HEK293 (cell line): ENCODE results near the gene CLMN.

ENCODE experiments used
- CTCF ChIA-PET: fragments of 350-600 bp; formaldehyde crosslinking; extraction: SDS; loops from one replicate; lab custom pipeline; 2021; ENCODE audit warnings: antibody characterized with exemption; lab: Yijun Ruan, JAX
- POLR2A ChIA-PET: fragments of 300-600 bp; formaldehyde crosslinking; extraction: SDS; loops from one replicate; lab custom pipeline; 2020; ENCODE audit warnings: antibody characterized with exemption, inconsistent platforms; lab: Yijun Ruan, JAX
- H3K27ac ChIP-seq: fragments of 200-500 bp; sonication (Bioruptor generic); 2 replicates; pipeline ENCODE4 v1.5.1; 2014; ENCODE audit warnings: low read depth, low read length, control low read depth, inconsistent platforms; ENCODE audit errors: extremely low read depth
- H3K36me3 ChIP-seq, 2 experiments: fragments of 200-500 bp in 1 of 2; sonication (Bioruptor generic) in 1 of 2; 1 replicate in 1 of 2; 2 replicates in 1 of 2; pipeline ENCODE4 v1.5.1; 2014 to 2017; ENCODE audit warnings: inconsistent platforms in 2 of 2, low read length in 2 of 2; ENCODE audit not compliant: control insufficient read depth in 2 of 2, insufficient read depth in 1 of 2
- H3K4me1 ChIP-seq: fragments of 200-500 bp; sonication (Bioruptor generic); 2 replicates; pipeline ENCODE4 v1.5.1; 2014; ENCODE audit warnings: mild to moderate bottlenecking, low read length, inconsistent platforms; ENCODE audit not compliant: control insufficient read depth, insufficient read depth
- H3K4me3 ChIP-seq: 2 replicates; pipeline ENCODE4 v1.5.1; 2011; ENCODE audit warnings: low read depth, mild to moderate bottlenecking, control low read depth, low read length, moderate library complexity
- H3K9me3 ChIP-seq: fragments of 200-500 bp; sonication (Bioruptor generic); 2 replicates; pipeline ENCODE4 v1.5.1; 2014; ENCODE audit warnings: low read depth, low read length, inconsistent platforms; ENCODE audit not compliant: control insufficient read depth, insufficient read depth
- EGR2 ChIP-seq: fragments of 450-650 bp; formaldehyde crosslinking; IDR thresholded peaks from 2 replicates; pipeline ENCODE4 v1.5.1; 2016; ENCODE audit warnings: low read depth, missing biosample characterization, missing genetic modification characterization
- GLI2 ChIP-seq: fragments of 450-650 bp; formaldehyde crosslinking; IDR thresholded peaks from 2 replicates; pipeline ENCODE4; 2017; ENCODE audit warnings: missing biosample characterization, missing genetic modification characterization, low read depth, borderline replicate concordance
- GLIS1 ChIP-seq: fragments of 450-650 bp; formaldehyde crosslinking; IDR thresholded peaks from 2 replicates; pipeline ENCODE4 v1.5.1; 2016; ENCODE audit warnings: missing biosample characterization, missing genetic modification characterization
- MEIS1 ChIP-seq: sonication (generic); formaldehyde crosslinking; IDR thresholded peaks from 2 replicates; pipeline ENCODE4 v1.8.1; 2022; ENCODE audit warnings: missing genetic modification reagents, mild to moderate bottlenecking, borderline replicate concordance
- TCF7L2 ChIP-seq: IDR thresholded peaks from 2 replicates; pipeline ENCODE4 v1.6.1; 2011; ENCODE audit warnings: low read depth, mild to moderate bottlenecking, inconsistent platforms, low read length, moderate library complexity, borderline replicate concordance
- ZBTB48 ChIP-seq: fragments of 450-650 bp; formaldehyde crosslinking; IDR thresholded peaks from 2 replicates; pipeline ENCODE4 v1.5.1; 2016; ENCODE audit warnings: missing biosample characterization, missing genetic modification characterization
- ZBTB7A ChIP-seq: fragments of 450-650 bp; formaldehyde crosslinking; IDR thresholded peaks from 2 replicates; pipeline ENCODE4 v1.5.1; 2016; ENCODE audit warnings: low read depth, missing biosample characterization, missing genetic modification characterization
- ZFHX2 ChIP-seq: fragments of 450-650 bp; formaldehyde crosslinking; conservative IDR thresholded peaks from 2 replicates; pipeline ENCODE4 v1.5.1; 2016; ENCODE audit warnings: missing biosample characterization, missing genetic modification characterization
- ZFP37 ChIP-seq: fragments of 450-650 bp; formaldehyde crosslinking; IDR thresholded peaks from 2 replicates; pipeline ENCODE4 v1.5.1; 2016; ENCODE audit warnings: missing biosample characterization, missing genetic modification characterization
- ZIC2 ChIP-seq: fragments of 450-650 bp; formaldehyde crosslinking; IDR thresholded peaks from 2 replicates; pipeline ENCODE4 v1.5.1; 2016; ENCODE audit warnings: missing biosample characterization, missing genetic modification characterization
- ZNF138 ChIP-seq: fragments of 450-650 bp; formaldehyde crosslinking; IDR thresholded peaks from 2 replicates; pipeline ENCODE4 v1.5.1; 2016; ENCODE audit warnings: missing biosample characterization, missing genetic modification characterization, borderline replicate concordance
- ZNF146 ChIP-seq: fragments of 450-650 bp; formaldehyde crosslinking; IDR thresholded peaks from 2 replicates; pipeline ENCODE4 v1.5.1; 2016; ENCODE audit warnings: missing biosample characterization, missing genetic modification characterization
- ZNF214 ChIP-seq: fragments of 450-650 bp; formaldehyde crosslinking; IDR thresholded peaks from 2 replicates; pipeline ENCODE4 v1.5.1; 2017; ENCODE audit warnings: missing biosample characterization, mild to moderate bottlenecking, missing genetic modification characterization, borderline replicate concordance
- ZNF624 ChIP-seq: fragments of 450-650 bp; formaldehyde crosslinking; IDR thresholded peaks from 2 replicates; pipeline ENCODE4 v1.5.1; 2017; ENCODE audit warnings: missing biosample characterization, missing genetic modification characterization
- ZNF747 ChIP-seq: fragments of 450-650 bp; formaldehyde crosslinking; IDR thresholded peaks from 2 replicates; pipeline ENCODE4 v1.5.1; 2016; ENCODE audit warnings: missing biosample characterization, missing genetic modification characterization
- TF ChIP-seq, protein P1 (sequence below): fragments of 450-650 bp; formaldehyde crosslinking; IDR thresholded peaks from 2 replicates; pipeline ENCODE4 v1.5.1; 2017; ENCODE audit warnings: missing biosample characterization, missing genetic modification characterization
- TF ChIP-seq, protein P2 (sequence below): fragments of 450-650 bp; formaldehyde crosslinking; IDR thresholded peaks from 2 replicates; pipeline ENCODE4 v1.5.1; 2016; ENCODE audit warnings: missing biosample characterization, missing genetic modification characterization
- TF ChIP-seq, protein P3 (sequence below): fragments of 450-650 bp; formaldehyde crosslinking; IDR thresholded peaks from 2 replicates; pipeline ENCODE4 v1.5.1; 2016; ENCODE audit warnings: missing biosample characterization, missing genetic modification characterization
- TF ChIP-seq, protein P4 (sequence below): fragments of 450-650 bp; formaldehyde crosslinking; IDR thresholded peaks from 2 replicates; pipeline ENCODE4 v1.5.1; 2016; ENCODE audit warnings: missing biosample characterization, missing genetic modification characterization
- TF ChIP-seq, protein P5 (sequence below): fragments of 450-650 bp; formaldehyde crosslinking; IDR thresholded peaks from 2 replicates; pipeline ENCODE4 v1.5.1; 2016; ENCODE audit warnings: missing biosample characterization, missing genetic modification characterization
- TF ChIP-seq, protein P6 (sequence below): fragments of 450-650 bp; formaldehyde crosslinking; IDR thresholded peaks from 2 replicates; pipeline ENCODE4 v1.5.1; 2016; ENCODE audit warnings: missing biosample characterization, missing genetic modification characterization
- TF ChIP-seq, protein P7 (sequence below): fragments of 450-650 bp; formaldehyde crosslinking; IDR thresholded peaks from 2 replicates; pipeline ENCODE4 v1.5.1; 2016; ENCODE audit warnings: missing biosample characterization, missing genetic modification characterization, low read depth

Gene CLMN

DNA sequence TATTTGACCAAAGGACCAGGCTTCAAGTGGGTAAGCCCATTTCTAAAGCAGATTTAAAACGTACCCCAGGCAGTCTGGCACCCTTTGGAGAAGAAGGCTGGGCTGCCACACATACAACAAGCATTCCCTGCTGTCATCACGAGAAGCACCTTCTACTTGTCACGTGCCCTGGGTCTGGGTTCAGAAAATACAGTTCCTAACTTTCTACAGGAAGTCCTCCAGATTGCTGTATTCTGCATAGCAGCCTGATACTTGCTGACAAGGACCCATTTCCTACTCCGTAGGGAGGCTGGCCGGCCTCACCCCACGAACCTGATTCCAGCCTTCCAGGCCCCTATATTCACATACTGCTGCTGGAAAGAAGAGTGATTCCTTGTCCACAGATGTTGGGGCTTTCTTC lies 7.4 kb downstream of the CLMN start:
- H3K36me3 ChIP-seq: no peaks in the 10 kb centered on the region
- H3K9me3 ChIP-seq: no peaks in the 10 kb centered on the region
- no peak overlapping the region for H3K4me3 ChIP-seq
- H3K27ac ChIP-seq: no peak overlapping the region
- POLR2A ChIA-PET: no interaction called here
- H3K4me1 ChIP-seq: no peaks in the 10 kb centered on the region
- TF ChIP-seq GLIS1 (no peak), MEIS1 (CRISPR knock-in tag) (no peak), ZNF138 (tag by site-specific recombination) (no peak), ZNF624 (no peak), GLI2 (tag by site-specific recombination) (no peak), ZBTB48 (no peak)
- TF ChIP-seq, protein P1, sequence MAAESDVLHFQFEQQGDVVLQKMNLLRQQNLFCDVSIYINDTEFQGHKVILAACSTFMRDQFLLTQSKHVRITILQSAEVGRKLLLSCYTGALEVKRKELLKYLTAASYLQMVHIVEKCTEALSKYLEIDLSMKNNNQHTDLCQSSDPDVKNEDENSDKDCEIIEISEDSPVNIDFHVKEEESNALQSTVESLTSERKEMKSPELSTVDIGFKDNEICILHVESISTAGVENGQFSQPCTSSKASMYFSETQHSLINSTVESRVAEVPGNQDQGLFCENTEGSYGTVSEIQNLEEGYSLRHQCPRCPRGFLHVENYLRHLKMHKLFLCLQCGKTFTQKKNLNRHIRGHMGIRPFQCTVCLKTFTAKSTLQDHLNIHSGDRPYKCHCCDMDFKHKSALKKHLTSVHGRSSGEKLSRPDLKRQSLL (tag by site-specific recombination): no peak
- TF ChIP-seq, protein P2, sequence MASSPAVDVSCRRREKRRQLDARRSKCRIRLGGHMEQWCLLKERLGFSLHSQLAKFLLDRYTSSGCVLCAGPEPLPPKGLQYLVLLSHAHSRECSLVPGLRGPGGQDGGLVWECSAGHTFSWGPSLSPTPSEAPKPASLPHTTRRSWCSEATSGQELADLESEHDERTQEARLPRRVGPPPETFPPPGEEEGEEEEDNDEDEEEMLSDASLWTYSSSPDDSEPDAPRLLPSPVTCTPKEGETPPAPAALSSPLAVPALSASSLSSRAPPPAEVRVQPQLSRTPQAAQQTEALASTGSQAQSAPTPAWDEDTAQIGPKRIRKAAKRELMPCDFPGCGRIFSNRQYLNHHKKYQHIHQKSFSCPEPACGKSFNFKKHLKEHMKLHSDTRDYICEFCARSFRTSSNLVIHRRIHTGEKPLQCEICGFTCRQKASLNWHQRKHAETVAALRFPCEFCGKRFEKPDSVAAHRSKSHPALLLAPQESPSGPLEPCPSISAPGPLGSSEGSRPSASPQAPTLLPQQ (tag by site-specific recombination): no peak
- TF ChIP-seq, all 188 proteins: peak for 0
- CTCF ChIA-PET: no interaction called here

DNA sequence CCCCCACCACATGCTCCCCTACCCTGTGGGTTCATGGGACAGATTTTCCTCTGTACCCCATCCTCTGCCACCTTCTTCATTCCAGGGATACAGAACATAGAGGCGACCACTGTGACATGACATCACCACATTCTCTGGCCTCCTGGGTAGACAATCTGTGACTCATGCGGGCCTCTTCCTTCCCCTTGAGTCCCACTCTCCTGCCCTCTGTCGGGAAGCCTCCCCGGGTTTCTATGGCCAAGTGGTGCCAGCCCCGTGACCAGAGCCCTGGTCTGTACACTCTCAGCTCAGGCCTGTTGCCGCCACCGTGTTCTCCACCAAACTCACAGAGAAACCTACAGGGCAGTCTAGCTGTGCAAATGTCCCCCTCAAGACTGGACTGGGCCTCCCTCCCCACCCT lies 8.0 kb downstream of the CLMN start:
- Histone ChIP-seq H3K36me3 (no peaks in the 10 kb centered on the region), H3K4me3 (no peak overlapping the region), H3K9me3 (no peaks in the 10 kb centered on the region), H3K4me1 (no peaks in the 10 kb centered on the region), H3K27ac (no peak overlapping the region)
- CTCF ChIA-PET: no interaction called here
- POLR2A ChIA-PET: no interaction called here
- TF ChIP-seq, protein P3, sequence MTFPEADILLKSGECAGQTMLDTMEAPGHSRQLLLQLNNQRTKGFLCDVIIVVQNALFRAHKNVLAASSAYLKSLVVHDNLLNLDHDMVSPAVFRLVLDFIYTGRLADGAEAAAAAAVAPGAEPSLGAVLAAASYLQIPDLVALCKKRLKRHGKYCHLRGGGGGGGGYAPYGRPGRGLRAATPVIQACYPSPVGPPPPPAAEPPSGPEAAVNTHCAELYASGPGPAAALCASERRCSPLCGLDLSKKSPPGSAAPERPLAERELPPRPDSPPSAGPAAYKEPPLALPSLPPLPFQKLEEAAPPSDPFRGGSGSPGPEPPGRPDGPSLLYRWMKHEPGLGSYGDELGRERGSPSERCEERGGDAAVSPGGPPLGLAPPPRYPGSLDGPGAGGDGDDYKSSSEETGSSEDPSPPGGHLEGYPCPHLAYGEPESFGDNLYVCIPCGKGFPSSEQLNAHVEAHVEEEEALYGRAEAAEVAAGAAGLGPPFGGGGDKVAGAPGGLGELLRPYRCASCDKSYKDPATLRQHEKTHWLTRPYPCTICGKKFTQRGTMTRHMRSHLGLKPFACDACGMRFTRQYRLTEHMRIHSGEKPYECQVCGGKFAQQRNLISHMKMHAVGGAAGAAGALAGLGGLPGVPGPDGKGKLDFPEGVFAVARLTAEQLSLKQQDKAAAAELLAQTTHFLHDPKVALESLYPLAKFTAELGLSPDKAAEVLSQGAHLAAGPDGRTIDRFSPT (tag by site-specific recombination): peak; percentile 45; the same call in 1 of the 2 replicates
- TF ChIP-seq, protein P4, sequence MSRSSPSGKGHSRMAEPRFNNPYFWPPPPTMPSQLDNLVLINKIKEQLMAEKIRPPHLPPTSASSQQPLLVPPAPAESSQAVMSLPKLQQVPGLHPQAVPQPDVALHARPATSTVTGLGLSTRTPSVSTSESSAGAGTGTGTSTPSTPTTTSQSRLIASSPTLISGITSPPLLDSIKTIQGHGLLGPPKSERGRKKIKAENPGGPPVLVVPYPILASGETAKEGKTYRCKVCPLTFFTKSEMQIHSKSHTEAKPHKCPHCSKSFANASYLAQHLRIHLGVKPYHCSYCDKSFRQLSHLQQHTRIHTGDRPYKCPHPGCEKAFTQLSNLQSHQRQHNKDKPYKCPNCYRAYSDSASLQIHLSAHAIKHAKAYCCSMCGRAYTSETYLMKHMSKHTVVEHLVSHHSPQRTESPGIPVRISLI (tag by site-specific recombination): no peak
- TF ChIP-seq TCF7L2: no peak
- TF ChIP-seq, protein P5, sequence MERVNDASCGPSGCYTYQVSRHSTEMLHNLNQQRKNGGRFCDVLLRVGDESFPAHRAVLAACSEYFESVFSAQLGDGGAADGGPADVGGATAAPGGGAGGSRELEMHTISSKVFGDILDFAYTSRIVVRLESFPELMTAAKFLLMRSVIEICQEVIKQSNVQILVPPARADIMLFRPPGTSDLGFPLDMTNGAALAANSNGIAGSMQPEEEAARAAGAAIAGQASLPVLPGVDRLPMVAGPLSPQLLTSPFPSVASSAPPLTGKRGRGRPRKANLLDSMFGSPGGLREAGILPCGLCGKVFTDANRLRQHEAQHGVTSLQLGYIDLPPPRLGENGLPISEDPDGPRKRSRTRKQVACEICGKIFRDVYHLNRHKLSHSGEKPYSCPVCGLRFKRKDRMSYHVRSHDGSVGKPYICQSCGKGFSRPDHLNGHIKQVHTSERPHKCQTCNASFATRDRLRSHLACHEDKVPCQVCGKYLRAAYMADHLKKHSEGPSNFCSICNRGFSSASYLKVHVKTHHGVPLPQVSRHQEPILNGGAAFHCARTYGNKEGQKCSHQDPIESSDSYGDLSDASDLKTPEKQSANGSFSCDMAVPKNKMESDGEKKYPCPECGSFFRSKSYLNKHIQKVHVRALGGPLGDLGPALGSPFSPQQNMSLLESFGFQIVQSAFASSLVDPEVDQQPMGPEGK (tag by site-specific recombination): 0 out of 2 replicates have a peak, but pooled peaks have one; percentile 21
- no peak for TF ChIP-seq ZFP37 (tag by site-specific recombination)
- TF ChIP-seq, protein P6, sequence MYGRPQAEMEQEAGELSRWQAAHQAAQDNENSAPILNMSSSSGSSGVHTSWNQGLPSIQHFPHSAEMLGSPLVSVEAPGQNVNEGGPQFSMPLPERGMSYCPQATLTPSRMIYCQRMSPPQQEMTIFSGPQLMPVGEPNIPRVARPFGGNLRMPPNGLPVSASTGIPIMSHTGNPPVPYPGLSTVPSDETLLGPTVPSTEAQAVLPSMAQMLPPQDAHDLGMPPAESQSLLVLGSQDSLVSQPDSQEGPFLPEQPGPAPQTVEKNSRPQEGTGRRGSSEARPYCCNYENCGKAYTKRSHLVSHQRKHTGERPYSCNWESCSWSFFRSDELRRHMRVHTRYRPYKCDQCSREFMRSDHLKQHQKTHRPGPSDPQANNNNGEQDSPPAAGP: 0 out of 2 replicates have a peak, but pooled peaks have one; percentile 39
- peak; percentile 42 for TF ChIP-seq ZFHX2 (tag by site-specific recombination)
- peak; percentile 84 for TF ChIP-seq ZIC2
- TF ChIP-seq EGR2 (tag by site-specific recombination): 0 out of 2 replicates have a peak, but pooled peaks have one; percentile 9
- no peak for TF ChIP-seq ZNF146
- no peak for TF ChIP-seq ZNF214 (tag by site-specific recombination)
- no peak for TF ChIP-seq ZNF747 (tag by site-specific recombination)
- TF ChIP-seq, protein P7, sequence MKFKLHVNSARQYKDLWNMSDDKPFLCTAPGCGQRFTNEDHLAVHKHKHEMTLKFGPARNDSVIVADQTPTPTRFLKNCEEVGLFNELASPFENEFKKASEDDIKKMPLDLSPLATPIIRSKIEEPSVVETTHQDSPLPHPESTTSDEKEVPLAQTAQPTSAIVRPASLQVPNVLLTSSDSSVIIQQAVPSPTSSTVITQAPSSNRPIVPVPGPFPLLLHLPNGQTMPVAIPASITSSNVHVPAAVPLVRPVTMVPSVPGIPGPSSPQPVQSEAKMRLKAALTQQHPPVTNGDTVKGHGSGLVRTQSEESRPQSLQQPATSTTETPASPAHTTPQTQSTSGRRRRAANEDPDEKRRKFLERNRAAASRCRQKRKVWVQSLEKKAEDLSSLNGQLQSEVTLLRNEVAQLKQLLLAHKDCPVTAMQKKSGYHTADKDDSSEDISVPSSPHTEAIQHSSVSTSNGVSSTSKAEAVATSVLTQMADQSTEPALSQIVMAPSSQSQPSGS: peak; percentile 84
- no peak for TF ChIP-seq ZBTB7A (tag by site-specific recombination)
- TF ChIP-seq GLIS1: peak; percentile 86
